ENCODE measurements around the gene RFTN1.

The RFTN1 gene

GRCh38 chr3:16355828-16356227 is 157.7 kb downstream of the RFTN1 start:
- no peak for DNase-seq (ENCODE audit: low read depth)

DNA sequence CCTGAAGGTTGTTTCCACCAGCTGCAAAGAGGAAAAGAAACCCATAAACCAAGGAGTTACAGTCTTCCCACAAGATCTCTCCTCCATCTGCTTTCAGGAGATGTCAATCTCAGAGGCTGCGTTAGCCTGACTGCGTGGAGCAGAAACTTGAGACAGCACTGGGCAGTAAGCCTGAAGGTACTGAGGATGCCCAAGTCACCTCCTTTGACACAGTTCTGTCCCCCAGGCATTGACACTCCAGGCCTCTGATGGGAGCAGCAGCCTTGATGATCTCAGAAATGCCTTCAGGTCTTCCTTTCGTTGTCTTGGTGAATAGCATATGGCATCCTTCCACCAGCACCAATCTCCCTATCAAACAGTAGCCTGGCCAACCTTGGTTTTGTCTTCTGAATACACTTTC is 159.2 kb downstream of the RFTN1 start:
- no peak for DNase-seq (ENCODE audit: low read depth)

GRCh38 chr3:16352428-16352827 is 161.1 kb downstream of the RFTN1 start:
- DNase-seq (ENCODE audit: low read depth) = no peak

- DNase-seq (ENCODE audit: low read depth) = peak; percentile 51
Observed at GRCh38 chr3:16350597-16351318, 162.7 kb downstream of the RFTN1 start.

- DNase-seq (ENCODE audit: low read depth) = peak; percentile 85
Observed at GRCh38 chr3:16349986-16350596, 163.4 kb downstream of the RFTN1 start.

GRCh38 chr3:16347548-16347947 is 166.0 kb downstream of the RFTN1 start:
- DNase-seq (ENCODE audit: low read depth) = no peak

DNA sequence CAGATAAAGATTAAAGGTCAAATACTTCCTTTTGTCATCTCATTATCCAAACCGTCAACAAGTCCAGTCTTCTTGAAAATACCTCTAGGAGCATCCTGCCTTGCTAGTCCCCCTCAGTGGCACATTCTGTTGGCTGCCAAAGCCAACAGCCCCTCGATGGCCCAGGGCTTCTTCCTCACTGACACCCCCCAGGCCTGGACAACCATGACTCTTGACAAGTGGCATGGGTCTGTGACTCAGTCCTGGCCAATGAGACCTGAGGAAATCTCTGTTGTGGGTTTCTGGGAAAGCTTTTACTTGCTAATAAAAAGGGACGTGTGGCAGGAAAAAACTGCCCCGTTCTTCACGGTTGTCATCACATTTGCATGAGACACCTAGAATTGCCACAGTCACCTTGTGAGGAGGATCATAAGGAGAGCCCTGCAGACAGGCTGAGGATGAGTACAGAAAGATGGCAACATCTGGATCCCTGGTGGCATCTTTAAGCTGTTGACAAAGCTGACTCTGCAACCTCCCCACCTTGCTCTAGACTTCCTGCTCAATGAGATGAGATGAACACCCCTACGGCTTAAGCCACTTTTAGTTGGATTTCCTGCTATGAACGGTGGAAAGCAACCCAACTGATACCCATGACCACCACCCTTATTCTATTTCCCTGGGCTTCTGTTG is 167.0 kb downstream of the RFTN1 start:
- no peak for DNase-seq (ENCODE audit: low read depth)

DNA sequence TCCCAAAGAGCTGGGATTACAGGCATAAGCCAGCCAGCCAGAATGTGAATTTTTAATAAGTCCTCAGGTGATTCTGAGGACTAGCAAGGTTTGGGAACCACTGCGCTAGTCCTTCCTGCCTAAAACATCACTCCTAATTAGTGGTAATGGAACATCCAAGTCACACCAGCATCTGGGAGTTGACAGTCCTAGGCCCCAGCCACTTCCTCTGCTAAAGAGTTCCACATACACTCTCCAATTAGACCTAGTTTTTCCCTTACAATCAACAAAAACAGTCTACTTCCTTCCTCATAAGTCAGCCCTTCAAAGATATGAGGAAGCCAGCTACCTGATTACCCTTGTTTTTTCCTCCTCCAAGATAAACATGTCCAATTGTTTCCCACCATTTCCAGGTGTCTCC is 170.4 kb downstream of the RFTN1 start:
- DNase-seq (ENCODE audit: low read depth) = no peak

DNA sequence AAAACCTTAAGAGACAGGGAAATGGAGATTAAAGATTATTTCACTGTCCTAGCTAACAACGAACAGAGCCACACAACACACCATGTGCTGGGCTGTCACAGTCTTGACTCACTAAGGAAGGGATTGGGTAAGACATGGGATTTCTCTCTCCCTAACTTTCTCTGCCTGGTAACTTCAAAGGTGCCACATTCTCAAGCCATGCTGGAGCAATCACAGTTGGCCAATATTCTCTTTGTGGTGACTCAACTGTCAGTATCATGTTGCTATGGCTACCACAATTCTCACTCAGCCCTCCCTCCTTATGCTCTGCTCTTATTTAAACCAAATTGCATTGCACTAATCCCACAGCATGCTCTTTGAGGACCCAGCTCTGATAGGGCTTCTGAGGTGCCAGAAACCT is 174.5 kb downstream of the RFTN1 start:
- DNase-seq (ENCODE audit: low read depth) = peak; percentile 99

DNA sequence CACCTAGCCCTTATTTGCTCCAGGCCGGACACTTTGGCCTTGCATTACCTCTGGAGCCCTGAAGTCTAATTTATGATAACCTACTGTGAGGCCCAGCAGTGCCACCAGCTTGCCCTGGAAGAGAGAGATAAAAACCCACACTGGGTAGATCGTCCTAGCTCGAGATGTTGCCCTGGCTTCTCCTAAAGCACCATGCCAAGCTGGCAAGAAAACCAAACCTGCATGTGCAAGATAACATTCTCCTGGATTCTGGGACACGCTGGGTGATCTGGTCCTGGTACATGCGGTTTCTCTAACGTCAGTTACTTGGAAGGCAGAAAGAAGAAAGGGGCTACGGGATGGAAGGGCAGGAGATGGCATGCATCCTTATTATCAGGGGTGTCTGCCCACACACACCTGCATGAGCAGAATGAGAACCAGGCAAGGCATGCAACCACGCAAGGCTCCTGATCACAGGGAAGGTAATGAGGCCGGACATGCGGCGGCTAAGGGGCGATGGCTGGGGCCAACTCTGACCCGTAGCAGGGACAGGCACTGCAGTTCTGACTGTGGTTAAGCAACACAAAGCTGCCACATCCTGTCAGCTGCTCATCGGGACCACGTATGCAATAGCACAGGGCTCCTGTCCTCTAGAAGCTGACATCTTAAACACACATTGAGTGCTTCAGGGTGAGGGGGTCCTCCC is 175.5 kb downstream of the RFTN1 start:
- peak; percentile 41 for DNase-seq (ENCODE audit: low read depth)

DNA sequence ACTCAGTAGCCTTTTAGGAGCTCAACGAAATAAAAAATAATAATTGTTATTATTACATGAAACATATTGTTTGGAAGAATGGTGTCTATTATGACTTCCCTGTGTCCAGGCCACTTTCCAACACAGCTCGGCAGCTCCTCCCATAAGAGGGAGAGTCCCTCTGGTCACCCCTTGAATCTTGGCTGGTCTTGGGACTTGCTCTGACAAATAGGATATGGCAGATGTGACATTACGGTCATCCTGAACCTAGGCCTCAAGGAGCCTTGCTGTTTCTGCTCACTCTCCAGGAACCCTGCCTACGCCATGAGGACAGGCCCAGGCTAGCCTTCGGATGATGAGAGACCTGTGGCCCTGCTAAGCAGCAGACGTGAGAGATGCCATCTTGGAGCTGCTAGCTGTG is 176.7 kb downstream of the RFTN1 start:
- no peak for DNase-seq (ENCODE audit: low read depth)

DNA sequence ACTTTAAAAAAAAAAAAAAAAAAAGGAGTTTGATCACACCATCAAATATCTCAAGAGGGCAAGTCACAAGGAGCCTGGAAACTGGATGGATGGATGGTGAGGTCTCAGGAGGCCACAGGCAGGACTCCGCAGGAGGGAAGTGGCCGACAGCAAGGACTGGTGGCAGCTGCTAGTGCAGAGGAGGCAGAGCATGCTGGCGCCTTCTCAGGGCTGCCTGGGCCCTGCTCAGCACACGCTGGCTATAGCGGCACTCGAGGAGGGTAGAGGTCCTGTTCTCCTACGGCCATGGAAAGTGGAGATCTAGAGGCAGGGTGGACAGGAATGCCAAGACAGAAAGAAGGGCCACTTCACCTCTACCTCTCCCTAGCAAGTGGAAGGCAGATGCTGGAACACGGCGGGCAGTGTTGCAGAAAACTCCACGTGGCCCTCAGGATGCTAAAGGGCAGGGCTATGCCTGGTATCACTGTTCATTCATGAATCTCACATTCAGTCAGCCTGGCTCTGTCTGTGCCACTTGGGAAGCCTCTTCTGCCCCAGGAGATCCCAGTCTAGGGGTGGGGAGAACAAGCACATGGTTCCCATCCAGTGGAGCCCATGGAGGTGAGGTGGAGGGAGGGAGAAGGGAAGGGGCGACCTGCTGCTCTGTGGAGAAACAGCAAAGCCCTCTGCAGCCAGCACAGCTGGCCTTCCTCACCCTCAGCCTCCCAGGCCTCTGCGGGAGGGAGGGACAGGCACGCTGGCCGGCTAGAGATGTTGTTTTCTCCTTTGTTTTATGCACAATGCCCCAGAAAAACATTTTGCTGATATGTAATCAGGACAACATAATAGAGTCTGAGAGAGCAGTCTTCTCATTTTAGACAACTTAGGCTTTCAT is 177.5 kb downstream of the RFTN1 start:
- no peak for DNase-seq (ENCODE audit: low read depth)

- no peak for DNase-seq (ENCODE audit: low read depth)
Observed at GRCh38 chr3:16335333-16335732, 178.2 kb downstream of the RFTN1 start.

DNA sequence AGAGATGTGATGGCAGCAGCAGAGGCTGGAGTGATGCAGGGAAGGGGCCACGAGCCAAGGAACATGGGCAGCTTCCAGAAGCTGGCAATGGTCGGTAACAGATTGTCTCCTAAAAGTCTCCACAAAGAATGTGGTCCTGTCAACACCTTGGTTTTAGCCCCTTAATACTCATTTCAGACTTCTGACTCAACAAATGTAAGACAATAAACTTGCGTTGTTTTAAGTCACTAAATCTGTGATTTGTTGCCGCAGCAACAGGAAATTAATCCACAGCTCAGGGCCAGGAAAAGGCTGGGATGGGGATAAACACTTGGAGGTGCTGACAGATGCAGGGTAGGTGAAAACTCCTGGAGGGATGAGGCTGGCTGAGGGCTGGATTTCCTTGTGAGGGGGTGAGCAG is 178.6 kb downstream of the RFTN1 start:
- DNase-seq (ENCODE audit: low read depth) = peak; percentile 18

DNA sequence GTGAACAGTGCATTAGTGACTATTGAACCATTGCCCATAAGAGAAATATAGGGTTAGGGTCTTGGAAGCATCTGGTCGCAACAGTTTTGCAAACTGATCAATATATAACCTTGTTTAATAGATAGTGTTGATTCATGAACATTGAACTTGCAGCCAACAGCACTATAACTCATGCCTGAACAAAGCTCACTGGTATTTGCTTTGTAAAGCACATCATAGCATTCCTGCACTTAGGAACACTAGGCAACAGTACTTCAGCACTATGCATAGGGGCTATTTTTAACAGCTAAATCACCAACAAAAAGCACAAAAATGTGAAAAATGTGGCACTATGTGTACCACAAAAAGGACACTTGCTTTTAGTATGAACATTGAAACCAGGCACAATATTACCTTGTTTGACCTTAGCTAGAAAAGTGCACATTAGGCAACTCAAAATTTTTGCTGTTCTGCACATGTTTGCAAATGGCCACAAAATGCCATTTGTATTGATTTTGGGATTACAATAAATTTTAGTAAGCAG is 180.5 kb downstream of the RFTN1 start:
- DNase-seq (ENCODE audit: low read depth) = peak; percentile 86

GRCh38 chr3:16331319-16331883 is 182.1 kb downstream of the RFTN1 start:
- DNase-seq (ENCODE audit: low read depth) = no peak

- no peak for DNase-seq (ENCODE audit: low read depth)
Observed at GRCh38 chr3:16330351-16330750, 183.1 kb downstream of the RFTN1 start.

DNA sequence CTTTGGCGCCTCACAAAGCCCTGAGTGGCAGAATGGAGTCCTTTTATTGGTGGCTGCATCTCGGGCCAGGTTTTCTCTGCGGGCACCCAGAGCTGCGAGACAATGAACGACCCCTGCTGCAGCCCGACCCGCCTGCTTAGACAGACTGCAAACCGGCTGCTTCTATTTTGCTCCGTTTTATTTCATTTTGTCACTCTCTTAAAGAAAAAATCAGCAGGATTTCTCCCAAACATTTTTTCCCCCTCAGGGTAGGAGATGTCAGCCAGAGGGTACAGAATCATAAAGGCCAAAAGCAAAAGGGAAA is 183.7 kb downstream of the RFTN1 start:
- no peak for DNase-seq (ENCODE audit: low read depth)

DNA sequence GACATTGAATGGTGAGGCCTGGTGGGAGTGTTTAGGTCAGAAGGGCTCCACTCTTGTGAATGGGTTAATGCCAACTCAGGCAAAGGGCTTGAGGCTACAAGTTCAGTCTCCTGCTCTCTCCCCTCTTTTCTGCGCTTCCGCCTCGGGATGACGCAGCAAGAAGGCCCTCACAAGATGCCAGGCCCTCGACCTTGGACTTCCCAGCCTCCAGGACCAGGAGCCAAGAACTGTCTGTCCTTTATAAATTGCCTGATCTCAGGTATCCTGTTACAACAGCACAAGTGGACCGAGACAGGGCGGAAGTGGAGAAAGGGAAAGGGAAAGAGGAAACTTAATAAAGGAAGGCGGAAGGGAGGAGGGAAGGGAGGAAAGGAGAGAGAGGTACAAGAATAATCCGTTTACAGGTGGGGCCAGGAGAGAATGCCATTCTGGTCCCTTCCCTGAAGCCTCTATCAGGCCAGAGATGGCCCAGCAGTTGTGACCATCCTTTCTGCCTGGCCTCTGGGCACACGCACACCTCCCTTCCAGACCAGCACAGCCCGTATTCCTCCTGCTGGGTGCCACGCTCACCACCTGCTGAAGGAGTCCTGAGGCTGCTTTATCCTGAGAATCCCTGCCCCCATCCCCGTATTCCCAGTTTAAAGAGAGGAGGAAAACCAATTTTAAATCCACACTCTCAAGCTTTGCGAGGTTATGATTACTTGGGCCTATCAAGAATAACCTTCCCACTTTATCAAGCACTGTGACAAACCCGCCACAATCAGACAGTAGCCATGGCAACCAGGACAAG is 184.3 kb downstream of the RFTN1 start:
- DNase-seq (ENCODE audit: low read depth) = peak; percentile 14

GRCh38 chr3:16328124-16328523 is 185.4 kb downstream of the RFTN1 start:
- no peak for DNase-seq (ENCODE audit: low read depth)
